Sigmoid colon (tissue), 7 donors: ENCODE data around the gene TEX13C. TPM values are rescaled to one million over a fixed set of nuclear protein-coding genes. Genes with fewer than 3 reads are reported as not detected.
"Not testable (repeated sequence)": the region's sequence is repeated elsewhere in the genome, so short reads cannot be mapped to it uniquely, and the experiment has no call there.

Experiments used
- DNase-seq: peaks from one replicate; pipeline ENCODE4 v3.0.0-alpha.2; 2019
- H3K27ac ChIP-seq, 4 donors: fragments of 200-600 bp; sonication (generic); one replicate each; pipeline ENCODE4 v1.5.1; 2016 to 2019; ENCODE audit warnings: mild to moderate bottlenecking in 1 of 4
- H3K27me3 ChIP-seq, 3 donors: fragments of 200-600 bp; sonication (generic); one replicate each; pipeline ENCODE4 v1.5.1; 2019; ENCODE audit warnings: mild to moderate bottlenecking in 1 of 3
- H3K36me3 ChIP-seq, 4 donors: fragments of 200-600 bp; sonication (generic); one replicate each; pipeline ENCODE4 v1.5.1; 2016 to 2019
- H3K4me1 ChIP-seq, 4 donors: fragments of 200-600 bp; sonication (generic); one replicate each; pipeline ENCODE4 v1.5.1; 2017 to 2019
- H3K4me3 ChIP-seq, 4 donors: fragments of 200-600 bp; sonication (generic); one replicate each; pipeline ENCODE4 v1.5.1; 2017 to 2019; ENCODE audit warnings: mild to moderate bottlenecking in 2 of 4, moderate library complexity in 1 of 4
- H3K9me3 ChIP-seq, 4 donors: fragments of 200-600 bp in 3 of 4; sonication (generic) in 3 of 4; one replicate each; pipeline versions ENCODE4 v1.5.1 to v1.6.1; 2013 to 2019
- CTCF ChIP-seq, 4 experiments: fragments of 450-650 bp in 3 of 4; fragments of 200-600 bp in 1 of 4; IDR thresholded peaks; one replicate each; pipeline ENCODE4 v1.5.1; 2016 to 2019; ENCODE audit warnings: antibody characterized with exemption in 4 of 4, mild to moderate bottlenecking in 3 of 4, moderate library complexity in 2 of 4
- EP300 ChIP-seq, 4 donors: sonication (generic); formaldehyde crosslinking; IDR thresholded peaks; one replicate each; pipeline ENCODE4 v1.6.1; 2017; ENCODE audit warnings: antibody characterized with exemption in 4 of 4
- POLR2A ChIP-seq, 2 donors: fragments of 450-650 bp; IDR thresholded peaks; one replicate each; pipeline ENCODE4 v1.6.1; 2016; ENCODE audit warnings: antibody characterized with exemption in 2 of 2, mild to moderate bottlenecking in 2 of 2, moderate library complexity in 2 of 2
- POLR2AphosphoS5 ChIP-seq, 4 donors: sonication (generic); formaldehyde crosslinking; IDR thresholded peaks; one replicate each; pipeline ENCODE4 v1.6.1; 2017; ENCODE audit warnings: antibody characterized with exemption in 4 of 4
- WGBS, 2 donors: extraction: QIAGEN DNeasy Blood & Tissue Kit; methylation state at CpG; one replicate each; pipeline ENCODE4 v1.1.7; 2013; 5-methylcytosine and 5-hydroxymethylcytosine counted together
- intact Hi-C: fragments of 100-400 bp; cut with DNase I; formaldehyde crosslinking; loops from one replicate; pipeline ENCODE4 v1.15.1; 2023
- polyA plus RNA-seq, 3 donors: library from polyadenylated mRNA; stranded (reverse); fragments of 200-250 nt; gene quantifications; one replicate each; pipeline ENCODE4 v1.2.3, GENCODE V29; 2013
- total RNA-seq, 4 donors: library from RNA; depleted of rRNA; stranded (reverse); fragments of >200 nt; gene quantifications; one replicate each; pipeline ENCODE4 v1.1.0, GENCODE V29; 2016
- donor health status: healthy with polysubstance abuse.
- donor health status: Bipolar disorder and iron deficiency.
- donor health status: healthy.

Gene TEX13C
- total and polyA plus RNA-seq, 7 donors: not detected

DNA sequence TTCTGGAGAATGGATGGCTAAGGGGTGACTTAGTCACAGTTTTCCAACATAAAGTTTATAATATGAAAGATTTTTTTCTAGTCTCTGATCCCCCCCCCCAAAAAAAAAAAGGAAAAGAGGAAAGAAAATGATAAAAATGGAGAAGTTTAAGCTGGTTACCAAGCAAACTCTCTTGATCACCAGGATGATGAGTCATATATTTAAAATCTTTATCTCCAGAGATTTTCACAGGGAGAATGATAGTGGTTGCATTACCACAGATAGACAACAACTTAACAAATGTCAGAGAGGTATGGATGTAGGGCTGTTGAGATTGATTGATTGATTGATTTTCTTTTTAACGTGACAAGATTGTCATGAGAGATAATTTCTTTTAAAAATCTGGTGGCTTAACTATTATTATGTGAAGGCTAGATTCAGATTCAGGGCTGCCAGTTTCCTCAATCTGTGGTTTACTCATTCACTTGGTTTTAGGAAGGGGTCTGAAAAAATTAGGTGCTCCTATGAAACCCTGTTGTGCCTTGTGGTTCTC is 13.3 kb upstream of the TEX13C start:
- Histone ChIP-seq H3K36me3 (no peaks in the 10 kb centered on the region), H3K27ac (no peak overlapping the region), H3K9me3 (no peaks in the 10 kb centered on the region), H3K4me3 (no peak overlapping the region), H3K4me1 (no peaks in the 10 kb centered on the region), H3K27me3 (no peaks in the 10 kb centered on the region)
- TF ChIP-seq CTCF (IDR thresholded peaks at IDR 0.05) (no peak), EP300 (IDR thresholded peaks at IDR 0.05) (no peak), POLR2AphosphoS5 (IDR thresholded peaks at IDR 0.05) (no peak), POLR2A (IDR thresholded peaks at IDR 0.05) (no peak)
- intact Hi-C loops: no loop called here
- no peak for DNase-seq
- 80 to 85% methylated on average over 1 of the region's 1 CpG for WGBS, 2 donors

GRCh38 chrX:125308653-125309052 is 11.0 kb upstream of the TEX13C start:
- no peaks in the 10 kb centered on the region for H3K27me3 ChIP-seq
- intact Hi-C loops: no loop called here
- TF ChIP-seq CTCF (IDR thresholded peaks at IDR 0.05): no peak
- no peak for TF ChIP-seq EP300 (IDR thresholded peaks at IDR 0.05)
- TF ChIP-seq POLR2AphosphoS5 (IDR thresholded peaks at IDR 0.05): no peak
- no peak for TF ChIP-seq POLR2A (IDR thresholded peaks at IDR 0.05)
- H3K27ac ChIP-seq: no peak overlapping the region
- DNase-seq: no peak
- no peak overlapping the region for H3K4me3 ChIP-seq
- no peaks in the 10 kb centered on the region for H3K4me1 ChIP-seq
- H3K36me3 ChIP-seq: no peaks in the 10 kb centered on the region
- no peaks in the 10 kb centered on the region for H3K9me3 ChIP-seq

GRCh38 chrX:125319166-125319565 is 505 bp upstream of the TEX13C start:
- H3K27me3 ChIP-seq, H3K36me3 ChIP-seq, H3K27ac ChIP-seq, H3K4me1 ChIP-seq, H3K4me3 ChIP-seq, H3K9me3 ChIP-seq, intact Hi-C loops, DNase-seq: not testable (repeated sequence)
- WGBS, 2 donors: 96 to 97% methylated on average over 17 of the region's 17 CpGs

DNA sequence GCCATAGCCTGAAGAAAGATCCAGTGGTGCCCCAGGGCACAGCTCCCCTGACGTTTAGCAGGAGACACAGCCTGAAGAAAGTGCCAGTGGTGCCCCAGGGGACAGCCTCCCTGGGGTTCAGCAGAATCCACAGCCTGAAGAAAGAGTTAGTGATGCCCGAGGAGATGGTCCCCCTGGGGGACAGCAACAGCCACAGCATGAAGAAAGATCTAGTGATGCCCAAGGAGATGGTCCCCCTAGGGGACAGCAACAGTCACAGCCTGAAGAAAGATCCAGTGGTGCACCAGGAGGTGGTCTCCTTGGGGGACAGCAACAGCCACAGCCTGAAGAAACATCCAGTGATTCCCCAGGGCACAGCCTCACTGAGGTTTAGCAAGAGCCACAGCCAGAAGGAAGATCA is 2.8 kb downstream of the TEX13C start:
- intact Hi-C loops: no loop called here
- 61 to 63% methylated on average over 2 of the region's 2 CpGs for WGBS, 2 donors
- TF ChIP-seq POLR2AphosphoS5 (IDR thresholded peaks at IDR 0.05) (no peak), CTCF (IDR thresholded peaks at IDR 0.05) (no peak), POLR2A (IDR thresholded peaks at IDR 0.05) (no peak), EP300 (IDR thresholded peaks at IDR 0.05) (no peak)

GRCh38 chrX:125326599-125326998 is 6.9 kb downstream of the TEX13C start:
- H3K9me3 ChIP-seq: no peaks in the 10 kb centered on the region
- H3K4me3 ChIP-seq: no peak overlapping the region
- 77 to 88% methylated on average over 3 of the region's 3 CpGs for WGBS, 2 donors
- TF ChIP-seq CTCF (IDR thresholded peaks at IDR 0.05): no peak
- TF ChIP-seq EP300 (IDR thresholded peaks at IDR 0.05): no peak
- no peak for TF ChIP-seq POLR2AphosphoS5 (IDR thresholded peaks at IDR 0.05)
- TF ChIP-seq POLR2A (IDR thresholded peaks at IDR 0.05): no peak
- H3K27me3 ChIP-seq: no peaks in the 10 kb centered on the region
- intact Hi-C loops: no loop called here
- no peak for DNase-seq
- H3K4me1 ChIP-seq: no peaks in the 10 kb centered on the region
- H3K27ac ChIP-seq: no peak overlapping the region
- H3K36me3 ChIP-seq: no peaks in the 10 kb centered on the region

More for the DNA sequence above, 2.8 kb downstream of the TEX13C start:
- DNase-seq: no peak
- Histone ChIP-seq H3K9me3 (no peaks in the 10 kb centered on the region), H3K27ac (no peak overlapping the region), H3K27me3 (no peaks in the 10 kb centered on the region), H3K36me3 (no peaks in the 10 kb centered on the region), H3K4me1 (no peaks in the 10 kb centered on the region), H3K4me3 (no peak overlapping the region)
